Endothelial cell of umbilical vein (primary cell): ENCODE data around the gene THEMIS. TPM values are rescaled to one million over a fixed set of nuclear protein-coding genes. Genes with fewer than 3 reads are reported as not detected.

Experiments
- BruUV-seq: library from RNA; stranded (reverse); fragments of 400-500 nt; replicated peaks from 2 replicates; lab custom pipeline; 2021; lab: Mats Ljungman, UMichigan
- CTCF ChIA-PET: fragments of 300-600, 350-600 bp; sonication (Branson Sonifier 250); formaldehyde crosslinking; loops from one replicate; lab custom pipeline; 2021; ENCODE audit warnings: antibody characterized with exemption, inconsistent platforms; lab: Charles Lee
- POLR2A ChIA-PET: fragments of 300-600, 350-600 bp; sonication (Branson Sonifier 250); formaldehyde crosslinking; loops from one replicate; lab custom pipeline; 2021; ENCODE audit warnings: antibody characterized with exemption, inconsistent platforms; lab: Charles Lee
- DNase-seq: peaks from one replicate; pipeline ENCODE4 v3.0.0-alpha.2; 2011; ENCODE audit warnings: low read depth, low spot score
- FAIRE-seq: peaks from 2 replicates; lab custom pipeline; 2011; peaks lifted over from hg19 to GRCh38; lab: Jason Lieb, UNC
- H2AFZ ChIP-seq: 2 replicates; pipeline ENCODE4 v1.6.0; 2012; ENCODE audit warnings: low read depth, low read length, control low read depth, inconsistent platforms
- H3K27ac ChIP-seq: 2 replicates; pipeline ENCODE4 v1.5.1; 2011; ENCODE audit warnings: low read depth, mild to moderate bottlenecking, control low read depth, low read length, moderate library complexity; ENCODE audit not compliant: insufficient read depth
- H3K27me3 ChIP-seq, 2 experiments: 2 replicates each; pipeline versions ENCODE4 v1.6.0 to v1.6.1; 2011; ENCODE audit warnings: low read length in 2 of 2, mixed read lengths in 1 of 2; ENCODE audit not compliant: control insufficient read depth in 2 of 2, insufficient read depth in 2 of 2
- H3K36me3 ChIP-seq, 2 experiments: 2 replicates in 1 of 2; 3 replicates in 1 of 2; pipeline ENCODE4 v1.5.1; 2011; ENCODE audit warnings: low read length in 2 of 2, mild to moderate bottlenecking in 1 of 2, moderate library complexity in 1 of 2; ENCODE audit not compliant: control insufficient read depth in 2 of 2, insufficient read depth in 2 of 2; ENCODE audit errors: extremely low read depth in 1 of 2
- H3K4me1 ChIP-seq: 3 replicates; pipeline ENCODE4 v1.5.1; 2011; ENCODE audit warnings: mild to moderate bottlenecking, low read length; ENCODE audit not compliant: control insufficient read depth, insufficient read depth; ENCODE audit errors: extremely low read depth
- H3K4me2 ChIP-seq: 2 replicates; pipeline ENCODE4 v1.6.1; 2011; ENCODE audit warnings: low read length, control low read depth, mixed read lengths; ENCODE audit not compliant: insufficient read depth
- H3K4me3 ChIP-seq, 3 experiments: fragments of 200-600 bp in 1 of 3; sonication (generic), shearing (Covaris generic) in 1 of 3; replicated peaks in 1 of 3; 2 replicates each; pipeline ENCODE4 v1.5.1; 2011 to 2016; ENCODE audit warnings: control low read depth in 3 of 3, low read length in 3 of 3, mild to moderate bottlenecking in 2 of 3, inconsistent platforms in 1 of 3, low read depth in 1 of 3, moderate library complexity in 1 of 3; ENCODE audit not compliant: insufficient read depth in 1 of 3
- H3K79me2 ChIP-seq: 2 replicates; pipeline ENCODE4 v1.6.0; 2012; ENCODE audit warnings: low read length, inconsistent platforms; ENCODE audit not compliant: control insufficient read depth, insufficient read depth
- H3K9ac ChIP-seq: replicated peaks from 2 replicates; pipeline ENCODE3; 2011; ENCODE audit warnings: low read length, control low read depth; ENCODE audit not compliant: insufficient read depth; ENCODE audit errors: extremely low read depth
- H3K9me1 ChIP-seq: replicated peaks from 3 replicates; pipeline ENCODE4 v1.6.0; 2011; ENCODE audit warnings: mild to moderate bottlenecking, low read length; ENCODE audit not compliant: control insufficient read depth, insufficient read depth; ENCODE audit errors: extremely low read depth
- H3K9me3 ChIP-seq: replicated peaks from 2 replicates; pipeline ENCODE4 v1.5.1; 2012; ENCODE audit warnings: low read length, inconsistent platforms; ENCODE audit not compliant: control insufficient read depth, insufficient read depth
- H4K20me1 ChIP-seq: replicated peaks from 2 replicates; pipeline ENCODE3; 2011; ENCODE audit warnings: mild to moderate bottlenecking, low read length; ENCODE audit not compliant: control insufficient read depth, insufficient read depth; ENCODE audit errors: extremely low read depth
- EZH2 ChIP-seq: IDR thresholded peaks from 2 replicates; pipeline ENCODE4 v1.6.1; 2012; ENCODE audit warnings: borderline replicate concordance, low read depth, mild to moderate bottlenecking, moderate library complexity, low read length, inconsistent platforms; ENCODE audit not compliant: severe bottlenecking
- FOS ChIP-seq: IDR thresholded peaks from 2 replicates; pipeline ENCODE4 v1.6.1; 2011; ENCODE audit warnings: mild to moderate bottlenecking, low read length, moderate library complexity, borderline replicate concordance; ENCODE audit not compliant: insufficient read depth
- GATA2 ChIP-seq: IDR thresholded peaks from 2 replicates; pipeline ENCODE4 v1.7.0; 2011; ENCODE audit warnings: low read depth, mild to moderate bottlenecking, moderate library complexity, mixed read lengths, low read length; ENCODE audit not compliant: insufficient read length, insufficient read depth
- JUN ChIP-seq: IDR thresholded peaks from 2 replicates; pipeline ENCODE4 v1.6.1; 2011; ENCODE audit warnings: borderline replicate concordance, low read depth; ENCODE audit not compliant: insufficient read length, insufficient read depth
- MYC ChIP-seq: IDR thresholded peaks from one replicate; pipeline ENCODE4 v1.6.1; 2011; ENCODE audit warnings: mild to moderate bottlenecking, low read depth, low read length
- POLR2A ChIP-seq: IDR thresholded peaks from 2 replicates; pipeline ENCODE4 v1.6.1; 2012; ENCODE audit warnings: low read depth, mild to moderate bottlenecking, control low read depth, low read length
- POLR2AphosphoS5 ChIP-seq: IDR thresholded peaks from 2 replicates; pipeline ENCODE4 v1.6.1; 2012; ENCODE audit warnings: low read depth, mild to moderate bottlenecking, control low read depth, low read length, moderate library complexity; ENCODE audit not compliant: insufficient read depth
- dilution Hi-C: fragments of 300-500 bp; cut with MboI; formaldehyde crosslinking; loops from one replicate; pipeline ENCODE4 v1.15.0; 2019; ENCODE audit warnings: low sequenced_read_pairs; ENCODE audit not compliant: extremely low pct_ligation_motif_present
- intact Hi-C: fragments of 100-400 bp; cut with micrococcal nuclease; formaldehyde crosslinking; loops from one replicate; pipeline ENCODE4 v1.10.0; 2022
- polyA plus RNA-seq, 4 experiments: library from polyadenylated mRNA; depleted of rRNA in 3 of 4; stranded (reverse) in 3 of 4; unstranded in 1 of 4; fragments of >200 nt; gene quantifications; 2 replicates each; pipeline versions ENCODE4 v1.2.1 to v1.2.3, GENCODE V29; 2011 to 2012; ENCODE audit warnings: missing spikeins in 1 of 4
- total RNA-seq: library from RNA; stranded (reverse); gene quantifications from 2 replicates; pipeline ENCODE4 v1.2.3, GENCODE V29; 2021
- TF ChIP-seq, protein P1 (sequence below): IDR thresholded peaks from 2 replicates; pipeline ENCODE4 v1.6.1; 2011; ENCODE audit not compliant: insufficient read depth, insufficient read length
- TF ChIP-seq, protein P2 (sequence below), 2 donors: IDR thresholded peaks; 1 replicate in 1 of 2; 2 replicates in 1 of 2; pipeline ENCODE4 v1.5.1; 2011; ENCODE audit warnings: low read length in 2 of 2, mild to moderate bottlenecking in 2 of 2, moderate library complexity in 2 of 2, control low read depth in 1 of 2, inconsistent platforms in 1 of 2, low read depth in 1 of 2; ENCODE audit not compliant: insufficient read depth in 1 of 2; ENCODE audit errors: extremely low read depth in 1 of 2

THEMIS gene
- total and polyA plus RNA-seq, 2 donors (not counting 3 experiments of a cell fraction or from before 2014, with no cell fraction given) = not detected

DNA sequence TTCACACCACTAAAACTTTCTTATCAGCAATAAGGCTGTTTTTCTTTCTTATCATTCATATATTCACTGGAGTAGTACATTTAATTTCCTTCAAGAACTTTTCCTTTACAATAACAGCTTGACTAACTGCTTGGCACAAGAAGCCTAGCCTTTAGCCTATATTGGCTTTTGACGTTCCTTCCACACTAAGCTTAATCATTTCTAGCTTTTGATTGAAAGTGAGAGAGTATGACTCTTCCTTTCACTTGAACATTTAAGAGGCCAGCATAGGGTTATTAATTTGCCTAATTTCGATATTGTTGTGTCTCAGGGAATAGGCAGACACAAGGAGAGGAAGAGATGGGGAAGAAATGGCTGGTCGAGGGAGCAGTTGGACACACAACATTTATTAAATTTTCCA, 23.6 kb downstream of the THEMIS start:
- no peak overlapping the region for H2AFZ ChIP-seq
- POLR2A ChIA-PET = no interaction called here
- CTCF ChIA-PET = interaction anchor here (1.7 kb wide), 1 partner anchor 17 kb away, joined by 5 read pairs; no protein-coding TSS in a partner anchor

DNA sequence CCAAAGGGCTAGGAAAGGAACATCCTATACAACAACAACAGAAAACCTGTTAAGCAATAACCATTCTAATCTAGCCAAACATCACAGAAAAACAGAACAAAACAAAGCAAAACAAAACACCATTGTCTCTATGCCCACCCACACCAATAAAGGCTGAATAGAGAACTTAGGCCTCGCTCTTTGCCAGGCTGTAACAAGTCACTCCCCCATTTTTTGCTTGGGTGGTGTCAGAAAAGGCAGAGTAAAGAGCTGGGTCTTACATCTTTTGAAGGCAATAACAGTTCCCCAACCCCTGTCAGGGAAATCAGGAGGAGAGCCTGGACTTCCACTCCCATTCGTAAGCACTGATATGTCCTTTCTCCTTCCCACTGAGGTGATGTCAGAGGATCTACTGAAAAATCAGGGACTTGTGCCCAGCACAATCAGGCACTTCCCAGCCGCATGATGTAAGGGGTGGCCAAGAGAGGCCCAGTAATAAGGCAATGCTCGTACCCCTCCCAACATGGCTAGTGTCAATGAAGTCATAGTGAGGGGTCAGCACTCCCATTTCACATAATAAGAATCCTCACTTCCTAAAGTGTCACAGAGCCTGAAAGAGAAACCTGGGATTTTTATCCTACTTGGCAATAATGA, 31.0 kb downstream of the THEMIS start:
- no TSS peak for BruUV-seq
- dilution Hi-C loops (no loop called here), intact Hi-C loops (no loop called here)
- Histone ChIP-seq H3K4me3 (no peak overlapping the region), H2AFZ (no peak overlapping the region), H3K9me1 (no peaks in the 10 kb centered on the region), H3K27ac (no peak overlapping the region), H4K20me1 (no peaks in the 10 kb centered on the region), H3K9me3 (no peaks in the 10 kb centered on the region), H3K27me3 (peaks cover 0 to 1% of the 10 kb centered on the region in 2 experiments), H3K9ac (no peak overlapping the region), H3K79me2 (no peaks in the 10 kb centered on the region), H3K4me2 (no peak overlapping the region), H3K36me3 (no peaks in the 10 kb centered on the region), H3K4me1 (no peaks in the 10 kb centered on the region)
- ChIA-PET POLR2A (no interaction called here), CTCF (interaction anchor here (0.8 to 2.1 kb wide), 3 partner anchors 11 to 40 kb away, joined by 4 to 5 read pairs (median 4); no protein-coding TSS in a partner anchor)
- DNase-seq = no peak
- TF ChIP-seq EZH2 (no peak), GATA2 (no peak), JUN (no peak), POLR2AphosphoS5 (no peak), FOS (no peak), POLR2A (no peak), MYC (no peak)
- TF ChIP-seq, protein P1, sequence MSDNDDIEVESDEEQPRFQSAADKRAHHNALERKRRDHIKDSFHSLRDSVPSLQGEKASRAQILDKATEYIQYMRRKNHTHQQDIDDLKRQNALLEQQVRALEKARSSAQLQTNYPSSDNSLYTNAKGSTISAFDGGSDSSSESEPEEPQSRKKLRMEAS = no peak
- TF ChIP-seq, protein P2, sequence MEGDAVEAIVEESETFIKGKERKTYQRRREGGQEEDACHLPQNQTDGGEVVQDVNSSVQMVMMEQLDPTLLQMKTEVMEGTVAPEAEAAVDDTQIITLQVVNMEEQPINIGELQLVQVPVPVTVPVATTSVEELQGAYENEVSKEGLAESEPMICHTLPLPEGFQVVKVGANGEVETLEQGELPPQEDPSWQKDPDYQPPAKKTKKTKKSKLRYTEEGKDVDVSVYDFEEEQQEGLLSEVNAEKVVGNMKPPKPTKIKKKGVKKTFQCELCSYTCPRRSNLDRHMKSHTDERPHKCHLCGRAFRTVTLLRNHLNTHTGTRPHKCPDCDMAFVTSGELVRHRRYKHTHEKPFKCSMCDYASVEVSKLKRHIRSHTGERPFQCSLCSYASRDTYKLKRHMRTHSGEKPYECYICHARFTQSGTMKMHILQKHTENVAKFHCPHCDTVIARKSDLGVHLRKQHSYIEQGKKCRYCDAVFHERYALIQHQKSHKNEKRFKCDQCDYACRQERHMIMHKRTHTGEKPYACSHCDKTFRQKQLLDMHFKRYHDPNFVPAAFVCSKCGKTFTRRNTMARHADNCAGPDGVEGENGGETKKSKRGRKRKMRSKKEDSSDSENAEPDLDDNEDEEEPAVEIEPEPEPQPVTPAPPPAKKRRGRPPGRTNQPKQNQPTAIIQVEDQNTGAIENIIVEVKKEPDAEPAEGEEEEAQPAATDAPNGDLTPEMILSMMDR (IDR thresholded peaks at IDR 0.05; ENCODE audit: extremely low read depth in 1 of 2, insufficient read depth in 1 of 2, low read depth in 1 of 2, low read length in 2 of 2) = no peak
- no peak for FAIRE-seq

More for the DNA sequence above, 23.6 kb downstream of the THEMIS start:
- Histone ChIP-seq H3K9me3 (no peaks in the 10 kb centered on the region), H3K27me3 (peaks cover 1 to 2% of the 10 kb centered on the region in 2 experiments), H3K36me3 (no peaks in the 10 kb centered on the region), H3K4me2 (no peak overlapping the region), H4K20me1 (no peaks in the 10 kb centered on the region), H3K79me2 (no peaks in the 10 kb centered on the region), H3K4me3 (no peak overlapping the region), H3K9me1 (no peaks in the 10 kb centered on the region), H3K4me1 (no peaks in the 10 kb centered on the region), H3K27ac (no peak overlapping the region), H3K9ac (no peak overlapping the region)
- DNase-seq (no peak), FAIRE-seq (no peak)
- TF ChIP-seq MYC = no peak
- no peak for TF ChIP-seq JUN
- dilution Hi-C loops (no loop called here), intact Hi-C loops (no loop called here)
- BruUV-seq = no TSS peak
